ENCODE data around the gene PRKG1.
"Not testable (repeated sequence)": the region's sequence is repeated elsewhere in the genome, so short reads cannot be mapped to it uniquely, and the experiment has no call there.

The PRKG1 gene

GRCh38 chr10:52194716-52195115 is 1120.4 kb downstream of the PRKG1 start:
- H3K79me1 ChIP-seq (ENCODE audit: low read length) = no peaks in the 10 kb centered on the region
- no peak overlapping the region for H3K4me3 ChIP-seq (ENCODE audit: low read length)
- no peak overlapping the region for H2BK15ac ChIP-seq (replicated peaks; ENCODE audit: low read depth)
- no peaks in the 10 kb centered on the region for H3K79me2 ChIP-seq (ENCODE audit: control insufficient read depth, insufficient read depth, low read length)
- no peak overlapping the region for H2BK120ac ChIP-seq (ENCODE audit: low read depth, low read length)
- H3K27ac ChIP-seq (ENCODE audit: low read depth, low read length) = no peak overlapping the region
- DNase-seq = no peak
- H3K9ac ChIP-seq (ENCODE audit: low read length) = no peak overlapping the region
- H2AK5ac ChIP-seq (ENCODE audit: low read length) = no peak overlapping the region
- no peaks in the 10 kb centered on the region for H3K4me1 ChIP-seq (ENCODE audit: control insufficient read depth, low read depth, low read length)
- no peak overlapping the region for H3K56ac ChIP-seq (ENCODE audit: low read length)
- no peak overlapping the region for H3K4ac ChIP-seq (ENCODE audit: low read depth, low read length)
- H4K8ac ChIP-seq (ENCODE audit: low read depth, low read length) = no peak overlapping the region
- H3K23ac ChIP-seq (ENCODE audit: low read length) = no peak overlapping the region
- no peak overlapping the region for H3K18ac ChIP-seq (ENCODE audit: low read length)
- H4K5ac ChIP-seq (ENCODE audit: low read length) = no peak overlapping the region
- H3K4me2 ChIP-seq (ENCODE audit: low read length) = no peak overlapping the region
- H3K27me3 ChIP-seq (ENCODE audit: insufficient read depth, low read length, poor library complexity) = no peaks in the 10 kb centered on the region
- no peaks in the 10 kb centered on the region for H3K36me3 ChIP-seq (ENCODE audit: control insufficient read depth, insufficient read depth, low read length)
- H2BK5ac ChIP-seq (ENCODE audit: low read length) = no peak overlapping the region

- Histone ChIP-seq H4K8ac (ENCODE audit: low read depth, low read length) (no peak overlapping the region), H3K4me1 (ENCODE audit: control insufficient read depth, low read depth, low read length) (no peaks in the 10 kb centered on the region), H3K4me2 (ENCODE audit: low read length) (no peak overlapping the region), H4K5ac (ENCODE audit: low read length) (no peak overlapping the region), H3K36me3 (ENCODE audit: control insufficient read depth, insufficient read depth, low read length) (no peaks in the 10 kb centered on the region), H2BK120ac (ENCODE audit: low read depth, low read length) (no peak overlapping the region), H3K27ac (ENCODE audit: low read depth, low read length) (no peak overlapping the region), H2AK5ac (ENCODE audit: low read length) (no peak overlapping the region), H3K27me3 (ENCODE audit: insufficient read depth, low read length, poor library complexity) (no peaks in the 10 kb centered on the region), H3K9ac (ENCODE audit: low read length) (no peak overlapping the region), H3K4me3 (ENCODE audit: low read length) (no peak overlapping the region), H3K79me2 (ENCODE audit: control insufficient read depth, insufficient read depth, low read length) (no peaks in the 10 kb centered on the region), H2BK5ac (ENCODE audit: low read length) (no peak overlapping the region), H3K23ac (ENCODE audit: low read length) (no peak overlapping the region), H3K18ac (ENCODE audit: low read length) (no peak overlapping the region), H3K56ac (ENCODE audit: low read length) (no peak overlapping the region), H3K4ac (ENCODE audit: low read depth, low read length) (no peak overlapping the region), H2BK15ac (replicated peaks; ENCODE audit: low read depth) (no peak overlapping the region), H3K79me1 (ENCODE audit: low read length) (no peaks in the 10 kb centered on the region)
- no CpG with 5 or more reads among the region's 3 CpGs for WGBS (ENCODE audit: extremely low coverage, insufficient coverage, low lambda C conversion rate)
- DNase-seq = no peak
Observed at GRCh38 chr10:52197098-52197497, 1122.8 kb downstream of the PRKG1 start.

DNA sequence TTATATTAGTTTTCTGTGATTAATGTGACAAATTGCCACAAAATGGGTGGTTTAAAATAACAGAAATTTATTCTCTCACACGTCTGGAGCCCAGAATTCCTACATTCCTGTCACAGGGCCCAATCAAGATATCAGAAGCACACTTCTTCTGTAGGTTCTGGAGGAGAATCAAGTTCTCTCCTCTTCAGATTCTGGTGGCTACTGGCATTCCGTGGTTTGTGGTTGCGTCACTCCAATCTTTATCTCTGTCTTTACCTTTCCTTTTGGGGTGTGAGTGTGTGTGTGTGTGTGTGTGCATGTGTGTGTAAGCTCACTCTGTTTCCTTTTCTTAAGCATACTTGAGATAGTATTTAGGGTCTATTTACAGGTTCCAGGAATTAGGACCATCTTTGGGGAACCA is 1124.3 kb downstream of the PRKG1 start:
- no peaks in the 10 kb centered on the region for H3K36me3 ChIP-seq (ENCODE audit: control insufficient read depth, insufficient read depth, low read length)

GRCh38 chr10:52204906-52205305 is 1130.6 kb downstream of the PRKG1 start:
- WGBS (ENCODE audit: extremely low coverage, insufficient coverage, low lambda C conversion rate) = no CpG with 5 or more reads among the region's 7 CpGs
- not testable (repeated sequence) for H3K18ac ChIP-seq (ENCODE audit: low read length)

More for the DNA sequence above, 1124.3 kb downstream of the PRKG1 start:
- Histone ChIP-seq H2AK5ac (ENCODE audit: low read length) (no peak overlapping the region), H2BK5ac (ENCODE audit: low read length) (no peak overlapping the region), H3K4me1 (ENCODE audit: control insufficient read depth, low read depth, low read length) (no peaks in the 10 kb centered on the region), H2BK120ac (ENCODE audit: low read depth, low read length) (no peak overlapping the region), H3K79me1 (ENCODE audit: low read length) (no peaks in the 10 kb centered on the region), H4K8ac (ENCODE audit: low read depth, low read length) (no peak overlapping the region), H3K23ac (ENCODE audit: low read length) (no peak overlapping the region), H3K79me2 (ENCODE audit: control insufficient read depth, insufficient read depth, low read length) (no peaks in the 10 kb centered on the region), H4K5ac (ENCODE audit: low read length) (no peak overlapping the region), H3K4me3 (ENCODE audit: low read length) (no peak overlapping the region), H3K27ac (ENCODE audit: low read depth, low read length) (no peak overlapping the region), H3K4me2 (ENCODE audit: low read length) (no peak overlapping the region), H3K56ac (ENCODE audit: low read length) (no peak overlapping the region), H3K9ac (ENCODE audit: low read length) (no peak overlapping the region), H3K27me3 (ENCODE audit: insufficient read depth, low read length, poor library complexity) (no peaks in the 10 kb centered on the region), H2BK15ac (replicated peaks; ENCODE audit: low read depth) (no peak overlapping the region), H3K18ac (ENCODE audit: low read length) (no peak overlapping the region), H3K4ac (ENCODE audit: low read depth, low read length) (no peak overlapping the region)
- no CpG with 5 or more reads among the region's 3 CpGs for WGBS (ENCODE audit: extremely low coverage, insufficient coverage, low lambda C conversion rate)
- no peak for DNase-seq

DNA sequence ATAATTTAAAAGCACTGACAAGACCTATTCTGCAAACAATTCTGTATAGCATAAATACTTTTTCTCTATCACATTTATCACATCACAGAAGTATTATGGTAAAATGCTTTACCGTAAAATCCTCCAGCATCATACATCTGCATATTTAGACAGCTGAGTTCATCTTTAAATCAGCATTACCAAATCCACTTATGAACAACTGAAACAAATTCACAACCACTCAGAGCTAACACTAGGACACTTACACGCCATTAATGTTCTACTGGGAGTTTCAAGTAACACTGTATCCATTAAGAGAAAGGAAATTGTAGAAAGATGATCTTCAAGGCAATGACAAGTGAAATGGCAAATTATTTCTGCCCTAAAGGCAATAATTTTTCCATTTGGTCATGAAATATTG is 1134.1 kb downstream of the PRKG1 start:
- Histone ChIP-seq H3K27me3 (ENCODE audit: insufficient read depth, low read length, poor library complexity) (no peaks in the 10 kb centered on the region), H3K56ac (ENCODE audit: low read length) (no peak overlapping the region), H2BK15ac (replicated peaks; ENCODE audit: low read depth) (no peak overlapping the region), H3K4me3 (ENCODE audit: low read length) (no peak overlapping the region), H3K4ac (ENCODE audit: low read depth, low read length) (no peak overlapping the region), H3K4me1 (ENCODE audit: control insufficient read depth, low read depth, low read length) (no peaks in the 10 kb centered on the region), H3K79me1 (ENCODE audit: low read length) (no peaks in the 10 kb centered on the region), H3K79me2 (ENCODE audit: control insufficient read depth, insufficient read depth, low read length) (no peaks in the 10 kb centered on the region), H4K5ac (ENCODE audit: low read length) (no peak overlapping the region), H3K23ac (ENCODE audit: low read length) (no peak overlapping the region), H2BK120ac (ENCODE audit: low read depth, low read length) (no peak overlapping the region), H3K27ac (ENCODE audit: low read depth, low read length) (no peak overlapping the region), H3K4me2 (ENCODE audit: low read length) (no peak overlapping the region), H4K8ac (ENCODE audit: low read depth, low read length) (no peak overlapping the region), H2AK5ac (ENCODE audit: low read length) (no peak overlapping the region), H3K18ac (ENCODE audit: low read length) (no peak overlapping the region), H2BK5ac (ENCODE audit: low read length) (no peak overlapping the region), H3K9ac (ENCODE audit: low read length) (no peak overlapping the region), H3K36me3 (ENCODE audit: control insufficient read depth, insufficient read depth, low read length) (no peaks in the 10 kb centered on the region)
- no peak for DNase-seq
- WGBS (ENCODE audit: extremely low coverage, insufficient coverage, low lambda C conversion rate) = no CpG with 5 or more reads among the region's 2 CpGs

More at GRCh38 chr10:52204906-52205305, 1130.6 kb downstream of the PRKG1 start:
- not testable (repeated sequence) for H3K9ac ChIP-seq (ENCODE audit: low read length); H3K4me1 ChIP-seq (ENCODE audit: control insufficient read depth, low read depth, low read length); H3K27me3 ChIP-seq (ENCODE audit: insufficient read depth, low read length, poor library complexity); H3K4me2 ChIP-seq (ENCODE audit: low read length); H2BK15ac ChIP-seq (replicated peaks; ENCODE audit: low read depth); H3K23ac ChIP-seq (ENCODE audit: low read length); H3K36me3 ChIP-seq (ENCODE audit: control insufficient read depth, insufficient read depth, low read length); H3K4ac ChIP-seq (ENCODE audit: low read depth, low read length); H3K56ac ChIP-seq (ENCODE audit: low read length); H4K5ac ChIP-seq (ENCODE audit: low read length); H2AK5ac ChIP-seq (ENCODE audit: low read length); H2BK5ac ChIP-seq (ENCODE audit: low read length); H4K8ac ChIP-seq (ENCODE audit: low read depth, low read length); DNase-seq; H2BK120ac ChIP-seq (ENCODE audit: low read depth, low read length); H3K27ac ChIP-seq (ENCODE audit: low read depth, low read length); H3K4me3 ChIP-seq (ENCODE audit: low read length); H3K79me2 ChIP-seq (ENCODE audit: control insufficient read depth, insufficient read depth, low read length); H3K79me1 ChIP-seq (ENCODE audit: low read length)

DNA sequence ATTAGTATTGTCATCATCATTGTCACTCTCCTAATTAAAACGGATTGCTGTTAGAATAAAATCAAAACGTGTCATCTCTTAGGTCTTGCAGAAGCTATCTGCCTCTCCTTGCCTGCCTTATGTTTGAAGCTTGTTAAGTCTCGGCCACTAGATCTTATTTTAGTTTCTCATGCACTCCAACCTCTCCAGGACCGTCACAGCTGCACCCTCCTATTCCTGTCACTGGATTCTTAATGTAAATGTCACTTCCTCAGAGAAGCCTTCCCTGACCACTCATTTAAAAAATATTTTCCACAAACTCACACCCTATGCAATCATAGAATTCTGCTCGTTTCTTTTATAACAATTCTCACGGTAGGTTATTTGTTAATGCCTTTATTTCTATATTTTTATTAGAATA is 1135.9 kb downstream of the PRKG1 start:
- 100% methylated on average over 2 of the region's 6 CpGs for WGBS (ENCODE audit: extremely low coverage, insufficient coverage, low lambda C conversion rate)

More for the DNA sequence above, 1135.9 kb downstream of the PRKG1 start:
- H3K4me2 ChIP-seq (ENCODE audit: low read length) = no peak overlapping the region
- no peak overlapping the region for H3K23ac ChIP-seq (ENCODE audit: low read length)
- H3K27me3 ChIP-seq (ENCODE audit: insufficient read depth, low read length, poor library complexity) = no peaks in the 10 kb centered on the region
- H3K36me3 ChIP-seq (ENCODE audit: control insufficient read depth, insufficient read depth, low read length) = no peaks in the 10 kb centered on the region
- H3K79me1 ChIP-seq (ENCODE audit: low read length) = no peaks in the 10 kb centered on the region
- no peak overlapping the region for H3K27ac ChIP-seq (ENCODE audit: low read depth, low read length)
- H2BK120ac ChIP-seq (ENCODE audit: low read depth, low read length) = no peak overlapping the region
- H3K56ac ChIP-seq (ENCODE audit: low read length) = no peak overlapping the region
- no peak overlapping the region for H2AK5ac ChIP-seq (ENCODE audit: low read length)
- no peaks in the 10 kb centered on the region for H3K79me2 ChIP-seq (ENCODE audit: control insufficient read depth, insufficient read depth, low read length)
- H3K18ac ChIP-seq (ENCODE audit: low read length) = no peak overlapping the region
- no peak overlapping the region for H3K4me3 ChIP-seq (ENCODE audit: low read length)
- no peak overlapping the region for H3K4ac ChIP-seq (ENCODE audit: low read depth, low read length)
- no peak overlapping the region for H3K9ac ChIP-seq (ENCODE audit: low read length)
- no peak overlapping the region for H4K8ac ChIP-seq (ENCODE audit: low read depth, low read length)
- no peak overlapping the region for H2BK15ac ChIP-seq (replicated peaks; ENCODE audit: low read depth)
- DNase-seq = no peak
- H4K5ac ChIP-seq (ENCODE audit: low read length) = no peak overlapping the region
- no peaks in the 10 kb centered on the region for H3K4me1 ChIP-seq (ENCODE audit: control insufficient read depth, low read depth, low read length)
- H2BK5ac ChIP-seq (ENCODE audit: low read length) = no peak overlapping the region
